IMR-90 (cell line): ENCODE data around the gene C6orf120. TPM values are rescaled to one million over a fixed set of nuclear protein-coding genes. Genes with fewer than 3 reads are reported as not detected.

Experiments used
- ATAC-seq: fragments of 200-7000 bp; cut with Tn5 transposase; 2 replicates; pipeline ENCODE4 v1.9.1; 2020; ENCODE audit warnings: low read depth, mild to moderate bottlenecking, moderate library complexity
- BruUV-seq: library from RNA; stranded (reverse); fragments of 400-500 nt; replicated peaks from 2 replicates; lab custom pipeline; 2021; lab: Mats Ljungman, UMichigan
- CTCF ChIA-PET: fragments of 300-600 bp; formaldehyde crosslinking; extraction: SDS; loops from one replicate; lab custom pipeline; 2021; ENCODE audit warnings: antibody characterized with exemption; lab: Yijun Ruan, JAX
- POLR2A ChIA-PET: fragments of 300-600 bp; sonication (Branson Sonifier 250); formaldehyde crosslinking; loops from one replicate; lab custom pipeline; 2022; ENCODE audit warnings: antibody characterized with exemption; ENCODE audit not compliant: unreplicated experiment; lab: Charles Lee
- DNase-seq: peaks from one replicate; pipeline ENCODE4 v3.0.0; 2013
- H2AFZ ChIP-seq: replicated peaks from 2 replicates; pipeline ENCODE3; 2013; ENCODE audit warnings: low read length, mild to moderate bottlenecking; ENCODE audit not compliant: poor library complexity
- H2AK5ac ChIP-seq: 2 replicates; pipeline ENCODE4 v1.6.1; 2013; ENCODE audit warnings: low read depth, low read length, inconsistent platforms
- H2AK9ac ChIP-seq: replicated peaks from 2 replicates; pipeline ENCODE3; 2013; ENCODE audit warnings: mild to moderate bottlenecking, low read depth, low read length, moderate library complexity; ENCODE audit not compliant: poor library complexity
- H2BK120ac ChIP-seq: 2 replicates; pipeline ENCODE4 v1.6.1; 2013; ENCODE audit warnings: low read depth, low read length, inconsistent platforms
- H2BK15ac ChIP-seq: 3 replicates; pipeline ENCODE4 v1.6.1; 2013; ENCODE audit warnings: low read depth, low read length, inconsistent platforms
- H2BK20ac ChIP-seq: 2 replicates; pipeline ENCODE4 v1.6.1; 2013; ENCODE audit warnings: low read depth, mild to moderate bottlenecking, inconsistent platforms, low read length, moderate library complexity
- H2BK5ac ChIP-seq: 2 replicates; pipeline ENCODE4 v1.6.1; 2013; ENCODE audit warnings: mild to moderate bottlenecking, low read depth, low read length, inconsistent platforms; ENCODE audit not compliant: poor library complexity, severe bottlenecking
- H3K14ac ChIP-seq: replicated peaks from 2 replicates; pipeline ENCODE4 v1.6.1; 2013; ENCODE audit warnings: low read depth, low read length, inconsistent platforms
- H3K18ac ChIP-seq: 2 replicates; pipeline ENCODE4 v1.6.1; 2013; ENCODE audit warnings: low read depth, low read length, control low read depth
- H3K23ac ChIP-seq: 2 replicates; pipeline ENCODE4 v1.6.1; 2013; ENCODE audit warnings: low read depth, low read length, inconsistent platforms
- H3K27ac ChIP-seq: 2 replicates; pipeline ENCODE4 v1.5.1; 2013; ENCODE audit warnings: mild to moderate bottlenecking, control low read depth, low read length; ENCODE audit not compliant: insufficient read depth
- H3K27me3 ChIP-seq: 2 replicates; pipeline ENCODE4 v1.6.1; 2013; ENCODE audit warnings: low read length; ENCODE audit not compliant: control insufficient read depth, insufficient read depth
- H3K36me3 ChIP-seq: 2 replicates; pipeline ENCODE4 v1.6.1; 2013; ENCODE audit warnings: low read length, mixed read lengths; ENCODE audit not compliant: control insufficient read depth, insufficient read depth
- H3K4ac ChIP-seq: 2 replicates; pipeline ENCODE4 v1.6.1; 2013; ENCODE audit warnings: low read depth, low read length, inconsistent platforms
- H3K4me1 ChIP-seq: 2 replicates; pipeline ENCODE4 v1.6.1; 2013; ENCODE audit warnings: low read length, mixed read lengths; ENCODE audit not compliant: control insufficient read depth, insufficient read depth
- H3K4me2 ChIP-seq: 2 replicates; pipeline ENCODE4 v1.6.1; 2013; ENCODE audit warnings: low read depth, mild to moderate bottlenecking, control low read depth, low read length, moderate library complexity
- H3K4me3 ChIP-seq: 2 replicates; pipeline ENCODE4 v1.5.1; 2013; ENCODE audit warnings: low read depth, mild to moderate bottlenecking, control low read depth, low read length, moderate library complexity; ENCODE audit not compliant: insufficient read depth
- H3K56ac ChIP-seq: 2 replicates; pipeline ENCODE4 v1.6.1; 2013; ENCODE audit warnings: low read length, inconsistent platforms; ENCODE audit not compliant: insufficient read depth; ENCODE audit errors: extremely low read depth
- H3K79me1 ChIP-seq, 2 experiments: 2 replicates each; pipeline ENCODE4 v1.6.1; 2013; ENCODE audit warnings: low read length in 2 of 2, inconsistent platforms in 1 of 2, low read depth in 1 of 2
- H3K9ac ChIP-seq: 2 replicates; pipeline ENCODE4 v1.6.1; 2013; ENCODE audit warnings: low read depth, low read length, control low read depth
- H3K9me1 ChIP-seq: 2 replicates; pipeline ENCODE4 v1.6.1; 2013; ENCODE audit warnings: low read length, inconsistent platforms; ENCODE audit not compliant: insufficient read depth
- H3K9me3 ChIP-seq: 2 replicates; pipeline ENCODE4 v1.6.1; 2013; ENCODE audit warnings: low read length; ENCODE audit not compliant: control insufficient read depth, insufficient read depth
- H4K20me1 ChIP-seq: 2 replicates; pipeline ENCODE4 v1.6.1; 2013; ENCODE audit warnings: low read length, inconsistent platforms; ENCODE audit not compliant: insufficient read depth
- H4K5ac ChIP-seq: 2 replicates; pipeline ENCODE4 v1.6.1; 2013; ENCODE audit warnings: mild to moderate bottlenecking, low read depth, low read length, control low read depth
- H4K8ac ChIP-seq, 2 experiments: 2 replicates each; pipeline ENCODE4 v1.6.1; 2013; ENCODE audit warnings: low read depth in 2 of 2, low read length in 2 of 2, control low read depth in 1 of 2, inconsistent platforms in 1 of 2
- H4K91ac ChIP-seq: 2 replicates; pipeline ENCODE4 v1.6.1; 2013; ENCODE audit warnings: low read depth, low read length, inconsistent platforms; ENCODE audit not compliant: insufficient read depth
- BHLHE40 ChIP-seq: fragments of 150-350 bp; IDR thresholded peaks from 2 replicates; pipeline ENCODE4 v1.6.1; 2016; ENCODE audit warnings: mild to moderate bottlenecking, low read depth, low read length
- CHD1 ChIP-seq: IDR thresholded peaks from 2 replicates; pipeline ENCODE4 v1.6.1; 2012; ENCODE audit warnings: low read depth, low read length, improper control_type of control experiment
- ELK1 ChIP-seq: fragments of 150-350 bp; IDR thresholded peaks from 2 replicates; pipeline ENCODE4 v1.6.1; 2016; ENCODE audit warnings: low read depth, mild to moderate bottlenecking, low read length, moderate library complexity, borderline replicate concordance
- MAFK ChIP-seq: IDR thresholded peaks from 2 replicates; pipeline ENCODE4 v1.6.1; 2012; ENCODE audit warnings: low read depth, low read length, improper control_type of control experiment
- NFE2L2 ChIP-seq: fragments of 150-350 bp; IDR thresholded peaks from 2 replicates; pipeline ENCODE4 v1.6.1; 2016; ENCODE audit warnings: low read depth, mild to moderate bottlenecking, low read length
- RAD21 ChIP-seq: IDR thresholded peaks from 2 replicates; pipeline ENCODE4 v1.6.1; 2012; ENCODE audit warnings: low read length, improper control_type of control experiment
- RCOR1 ChIP-seq: IDR thresholded peaks from 2 replicates; pipeline ENCODE4 v1.6.1; 2012; ENCODE audit warnings: mild to moderate bottlenecking, low read length, improper control_type of control experiment; ENCODE audit not compliant: insufficient replicate concordance
- RFX5 ChIP-seq: IDR thresholded peaks from 2 replicates; pipeline ENCODE4 v1.8.0; 2012; ENCODE audit warnings: low read depth, mild to moderate bottlenecking, low read length, moderate library complexity
- SMC3 ChIP-seq: fragments of 150-350 bp; IDR thresholded peaks from 2 replicates; pipeline ENCODE4 v1.6.1; 2016; ENCODE audit warnings: low read depth, mild to moderate bottlenecking, antibody characterized with exemption, low read length, moderate library complexity
- USF2 ChIP-seq: fragments of 150-350 bp; IDR thresholded peaks from 2 replicates; pipeline ENCODE4 v1.6.1; 2017; ENCODE audit warnings: mild to moderate bottlenecking, antibody characterized with exemption, low read length, low read depth
- WGBS, 2 experiments: methylation state at CpG; one replicate each; pipeline versions ENCODE4 v1.1.5 to v1.1.7; 2013; ENCODE audit warnings: missing lambda C conversion rate in 2 of 2; ENCODE audit not compliant: insufficient read length in 1 of 2; ENCODE audit errors: extremely low coverage in 2 of 2; 5-methylcytosine and 5-hydroxymethylcytosine counted together
- dilution Hi-C: fragments of 300-500 bp; cut with HindIII; formaldehyde crosslinking; loops from one replicate; pipeline ENCODE4 v1.14.3; 2018; ENCODE audit warnings: low sequenced_read_pairs; ENCODE audit not compliant: unreplicated experiment
- in situ Hi-C: fragments of 300-500 bp; cut with MboI; formaldehyde crosslinking; loops from 3 replicates; pipeline ENCODE4 v1.14.3; 2019; ENCODE audit warnings: low sequenced_read_pairs, inconsistent platforms, mixed read lengths
- intact Hi-C: fragments of 100-400 bp; cut with micrococcal nuclease; formaldehyde crosslinking; loops from 2 replicates; pipeline ENCODE4 v1.10.0; 2022
- polyA plus RNA-seq, 3 experiments: library from polyadenylated mRNA; depleted of rRNA; stranded (reverse); fragments of >200 nt; gene quantifications; 2 replicates each; pipeline ENCODE4 v1.2.3, GENCODE V29; 2012; ENCODE audit warnings: low replicate concordance in 1 of 3
- total RNA-seq: library from RNA; depleted of rRNA; stranded (reverse); fragments of >200 nt; gene quantifications from 2 replicates; pipeline ENCODE4 v1.2.3, GENCODE V29; 2012

Gene C6orf120
- total and polyA plus RNA-seq, 2 of the 4 experiments (the other 2 are of a cell fraction) = 21.4 to 26.7 TPM

GRCh38 chr6:169659820-169660610 is 41.9 kb upstream of the C6orf120 start:
- no peak overlapping the region for H3K4me2 ChIP-seq
- H2BK120ac ChIP-seq = no peak overlapping the region
- intact Hi-C loops = loop anchor here (10.0 kb wide), 2 partner anchors 705 to 765 kb away; no protein-coding TSS in a partner anchor
- 93% methylated on average over 6 of the region's 26 CpGs; no CpG with 5 or more reads in 1 of the 2 experiments for WGBS, 2 experiments
- no peak overlapping the region for H3K9ac ChIP-seq
- in situ Hi-C loops = no loop called here
- no peaks in the 10 kb centered on the region for H3K79me1 ChIP-seq
- H2BK20ac ChIP-seq = no peak overlapping the region
- no peak overlapping the region for H2AK5ac ChIP-seq
- no peak for DNase-seq
- H3K4me3 ChIP-seq = no peak overlapping the region
- H3K9me3 ChIP-seq = no peaks in the 10 kb centered on the region
- H3K4me1 ChIP-seq = no peaks in the 10 kb centered on the region
- H3K9me1 ChIP-seq = no peaks in the 10 kb centered on the region; the same call in 1 of the 2 replicates
- no peak overlapping the region for H3K56ac ChIP-seq
- no peaks in the 10 kb centered on the region for H3K27me3 ChIP-seq
- no TSS peak for BruUV-seq
- no peak overlapping the region for H2BK5ac ChIP-seq
- ChIA-PET POLR2A (no interaction called here), CTCF (no interaction called here)
- dilution Hi-C loops = no loop called here
- no peak overlapping the region for H3K18ac ChIP-seq
- H4K91ac ChIP-seq = no peak overlapping the region
- no peak overlapping the region for H2AK9ac ChIP-seq
- H3K36me3 ChIP-seq = peaks cover 48% of the 10 kb centered on the region
- no peak overlapping the region for H3K4ac ChIP-seq
- H3K14ac ChIP-seq = no peak overlapping the region
- H3K23ac ChIP-seq = no peak overlapping the region
- no peaks in the 10 kb centered on the region for H4K20me1 ChIP-seq
- H4K5ac ChIP-seq = no peak overlapping the region
- H2AFZ ChIP-seq = no peak overlapping the region
- H2BK15ac ChIP-seq = no peak overlapping the region
- no peak overlapping the region for H3K27ac ChIP-seq
- TF ChIP-seq SMC3 (no peak), CHD1 (no peak), RCOR1 (no peak), ELK1 (no peak), BHLHE40 (no peak), RFX5 (no peak), MAFK (no peak), USF2 (no peak), NFE2L2 (no peak), RAD21 (no peak)
- ATAC-seq = no peak
- H4K8ac ChIP-seq = no peak overlapping the region
